DOHH2 (cell line): Measurements from ENCODE around the gene MDM4.

Experiments
- EZH2phosphoT487 ChIP-seq: fragments of 200-600 bp; sonication (generic); IDR thresholded peaks from 2 replicates; pipeline ENCODE4 v1.6.1; 2017; ENCODE audit warnings: borderline replicate concordance, mild to moderate bottlenecking, antibody characterized with exemption, low read length, moderate library complexity, mixed read lengths
- TF ChIP-seq, protein P1 (sequence below): fragments of 200-600 bp; sonication (generic); IDR thresholded peaks from one replicate; pipeline ENCODE4 v1.5.1; 2014; ENCODE audit warnings: antibody characterized with exemption, mild to moderate bottlenecking, low read depth, low read length; ENCODE audit not compliant: poor library complexity, severe bottlenecking

DNA sequence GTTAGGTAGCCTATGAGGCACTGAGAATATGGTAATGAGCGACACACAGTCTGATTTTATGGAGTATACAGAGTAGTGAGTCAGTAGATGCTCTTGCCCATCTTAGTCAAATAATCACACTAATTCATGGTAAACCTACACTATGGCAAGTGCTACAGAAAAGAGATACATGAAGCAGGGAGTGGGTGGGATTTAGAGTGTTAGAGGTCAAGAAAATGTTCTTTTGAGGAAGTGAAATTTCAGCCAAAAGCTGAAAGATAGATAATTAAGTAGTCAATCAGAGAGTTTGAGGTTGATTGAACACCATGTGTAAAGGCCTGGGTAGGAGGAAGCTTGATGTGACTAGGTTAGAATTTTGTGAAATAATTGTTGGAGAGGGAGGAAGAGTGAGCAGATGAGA, 14.7 kb downstream of the MDM4 start:
- TF ChIP-seq, protein P1, sequence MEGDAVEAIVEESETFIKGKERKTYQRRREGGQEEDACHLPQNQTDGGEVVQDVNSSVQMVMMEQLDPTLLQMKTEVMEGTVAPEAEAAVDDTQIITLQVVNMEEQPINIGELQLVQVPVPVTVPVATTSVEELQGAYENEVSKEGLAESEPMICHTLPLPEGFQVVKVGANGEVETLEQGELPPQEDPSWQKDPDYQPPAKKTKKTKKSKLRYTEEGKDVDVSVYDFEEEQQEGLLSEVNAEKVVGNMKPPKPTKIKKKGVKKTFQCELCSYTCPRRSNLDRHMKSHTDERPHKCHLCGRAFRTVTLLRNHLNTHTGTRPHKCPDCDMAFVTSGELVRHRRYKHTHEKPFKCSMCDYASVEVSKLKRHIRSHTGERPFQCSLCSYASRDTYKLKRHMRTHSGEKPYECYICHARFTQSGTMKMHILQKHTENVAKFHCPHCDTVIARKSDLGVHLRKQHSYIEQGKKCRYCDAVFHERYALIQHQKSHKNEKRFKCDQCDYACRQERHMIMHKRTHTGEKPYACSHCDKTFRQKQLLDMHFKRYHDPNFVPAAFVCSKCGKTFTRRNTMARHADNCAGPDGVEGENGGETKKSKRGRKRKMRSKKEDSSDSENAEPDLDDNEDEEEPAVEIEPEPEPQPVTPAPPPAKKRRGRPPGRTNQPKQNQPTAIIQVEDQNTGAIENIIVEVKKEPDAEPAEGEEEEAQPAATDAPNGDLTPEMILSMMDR = no peak
- no peak for TF ChIP-seq EZH2phosphoT487
